ENCODE results near the gene RPS24. TPM values are rescaled to one million over a fixed set of nuclear protein-coding genes. Genes with fewer than 3 reads are reported as not detected.

The RPS24 gene
- total and polyA plus RNA-seq, 8 donors: 599 to 3,548 (median 970) TPM

DNA sequence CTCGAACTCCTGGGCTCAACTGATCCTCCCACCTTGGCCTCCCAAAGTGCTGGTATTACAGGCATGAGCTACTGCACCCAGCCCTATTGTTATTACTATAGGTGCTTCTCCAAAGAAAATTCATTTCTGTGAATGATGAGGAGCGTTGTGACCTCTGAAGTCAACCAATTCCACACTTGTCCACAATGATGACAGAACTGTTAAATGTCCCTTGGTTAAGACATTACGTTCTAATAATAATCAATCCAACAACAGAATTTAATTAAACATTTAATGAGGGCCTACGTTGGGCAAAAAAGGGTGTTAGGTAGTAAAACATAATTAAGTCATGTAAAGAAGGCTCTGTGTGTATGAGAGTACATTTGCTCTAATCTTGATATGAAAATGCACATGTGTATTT, 22.6 kb upstream of the RPS24 start:
- DNase-seq (no peak), ATAC-seq (no peak), FAIRE-seq (no peak)
- no peaks in the 10 kb centered on the region for H3K4me1 ChIP-seq
- WGBS, 2 donors: 90 to 91% methylated on average over 4 of the region's 4 CpGs
- H3K36me3 ChIP-seq: peaks cover 4 to 61% (median 24%) of the 10 kb centered on the region in 3 donors
- intact Hi-C loops (cut with DNase I): no loop called here
- H3K27ac ChIP-seq: no peak overlapping the region
- TF ChIP-seq, protein P1, sequence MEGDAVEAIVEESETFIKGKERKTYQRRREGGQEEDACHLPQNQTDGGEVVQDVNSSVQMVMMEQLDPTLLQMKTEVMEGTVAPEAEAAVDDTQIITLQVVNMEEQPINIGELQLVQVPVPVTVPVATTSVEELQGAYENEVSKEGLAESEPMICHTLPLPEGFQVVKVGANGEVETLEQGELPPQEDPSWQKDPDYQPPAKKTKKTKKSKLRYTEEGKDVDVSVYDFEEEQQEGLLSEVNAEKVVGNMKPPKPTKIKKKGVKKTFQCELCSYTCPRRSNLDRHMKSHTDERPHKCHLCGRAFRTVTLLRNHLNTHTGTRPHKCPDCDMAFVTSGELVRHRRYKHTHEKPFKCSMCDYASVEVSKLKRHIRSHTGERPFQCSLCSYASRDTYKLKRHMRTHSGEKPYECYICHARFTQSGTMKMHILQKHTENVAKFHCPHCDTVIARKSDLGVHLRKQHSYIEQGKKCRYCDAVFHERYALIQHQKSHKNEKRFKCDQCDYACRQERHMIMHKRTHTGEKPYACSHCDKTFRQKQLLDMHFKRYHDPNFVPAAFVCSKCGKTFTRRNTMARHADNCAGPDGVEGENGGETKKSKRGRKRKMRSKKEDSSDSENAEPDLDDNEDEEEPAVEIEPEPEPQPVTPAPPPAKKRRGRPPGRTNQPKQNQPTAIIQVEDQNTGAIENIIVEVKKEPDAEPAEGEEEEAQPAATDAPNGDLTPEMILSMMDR (IDR thresholded peaks at IDR 0.05): no peak
- H3K9me3 ChIP-seq: no peaks in the 10 kb centered on the region
- no peaks in the 10 kb centered on the region for H3K27me3 ChIP-seq
- no peak overlapping the region for H3K4me3 ChIP-seq

- FAIRE-seq (no peak), DNase-seq (no peak), ATAC-seq (no peak)
- no peaks in the 10 kb centered on the region for H3K4me1 ChIP-seq
- WGBS, 2 donors: 89 to 95% methylated on average over 1 of the region's 1 CpG
- H3K27me3 ChIP-seq: no peaks in the 10 kb centered on the region
- TF ChIP-seq, protein P1 (IDR thresholded peaks at IDR 0.05): no peak
- no peaks in the 10 kb centered on the region for H3K9me3 ChIP-seq
- peaks cover 4 to 71% (median 19%) of the 10 kb centered on the region in 3 donors for H3K36me3 ChIP-seq
- H3K4me3 ChIP-seq: no peak overlapping the region
- intact Hi-C loops (cut with DNase I): no loop called here
- no peak overlapping the region for H3K27ac ChIP-seq
Observed at GRCh38 chr10:78013564-78013963, 20.1 kb upstream of the RPS24 start.

DNA sequence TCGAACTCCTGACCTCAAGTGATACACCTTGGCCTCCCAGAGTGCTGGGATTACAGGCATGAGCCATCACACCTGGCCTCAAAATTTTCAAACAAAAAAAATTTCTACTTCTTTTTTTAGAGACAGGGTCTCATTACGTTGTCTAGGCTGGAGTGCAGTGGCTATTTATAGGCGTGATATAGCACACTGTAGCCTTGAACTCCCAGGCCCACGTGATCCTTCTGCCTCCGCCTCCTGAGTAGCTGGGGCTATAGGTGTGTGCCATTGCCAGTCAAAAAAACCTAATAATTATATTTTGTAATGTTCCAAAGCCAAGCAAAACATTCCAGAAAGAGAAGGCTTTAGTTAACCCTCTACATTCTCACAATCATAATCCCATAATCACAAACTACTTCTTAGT, 18.1 kb upstream of the RPS24 start:
- Histone ChIP-seq H3K4me3 (no peak overlapping the region), H3K4me1 (no peaks in the 10 kb centered on the region), H3K27me3 (no peaks in the 10 kb centered on the region), H3K27ac (no peak overlapping the region), H3K36me3 (peaks cover 4 to 83% (median 19%) of the 10 kb centered on the region in 3 donors), H3K9me3 (no peaks in the 10 kb centered on the region)
- DNase-seq (no peak), ATAC-seq (no peak), FAIRE-seq (no peak)
- intact Hi-C loops (cut with DNase I): no loop called here
- TF ChIP-seq, protein P1 (IDR thresholded peaks at IDR 0.05): no peak
- 80% methylated on average over 5 of the region's 5 CpGs for WGBS, 2 donors

GRCh38 chr10:78017856-78018255, 15.8 kb upstream of the RPS24 start:
- Histone ChIP-seq H3K9me3 (no peaks in the 10 kb centered on the region), H3K36me3 (peaks cover 6 to 84% (median 31%) of the 10 kb centered on the region in 3 donors), H3K4me1 (no peaks in the 10 kb centered on the region), H3K4me3 (no peak overlapping the region), H3K27ac (no peak overlapping the region), H3K27me3 (no peaks in the 10 kb centered on the region)
- TF ChIP-seq, protein P1 (IDR thresholded peaks at IDR 0.05): no peak
- intact Hi-C loops (cut with DNase I): no loop called here
- WGBS, 2 donors: 68 to 74% methylated on average over 5 of the region's 5 CpGs
- DNase-seq (no peak), ATAC-seq (no peak), FAIRE-seq (no peak)

DNA sequence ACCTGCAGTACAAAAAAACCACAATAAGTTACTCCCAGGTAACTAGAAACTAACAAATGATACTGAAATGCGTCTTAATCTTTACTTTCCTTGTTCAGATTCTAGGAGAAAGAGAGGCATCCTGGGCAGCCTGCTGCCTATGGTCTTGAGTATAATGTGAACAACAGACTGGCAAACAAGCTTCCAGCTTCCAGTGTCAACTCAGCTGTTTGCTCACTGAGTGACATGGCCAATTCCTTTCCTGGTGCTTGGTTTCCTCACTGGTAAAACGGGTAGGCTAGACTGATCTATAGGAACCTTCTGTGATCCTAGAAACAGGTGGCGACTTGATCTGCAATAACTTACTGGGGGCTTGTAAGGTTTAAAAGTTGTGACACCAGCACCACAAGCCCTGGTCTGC, 14.4 kb upstream of the RPS24 start:
- TF ChIP-seq, protein P1 (IDR thresholded peaks at IDR 0.05): no peak
- Histone ChIP-seq H3K27ac (no peak overlapping the region), H3K4me3 (no peak overlapping the region), H3K9me3 (no peaks in the 10 kb centered on the region), H3K4me1 (no peaks in the 10 kb centered on the region), H3K27me3 (no peaks in the 10 kb centered on the region), H3K36me3 (peaks cover 11 to 90% (median 33%) of the 10 kb centered on the region in 3 donors)
- no peak for ATAC-seq
- DNase-seq: no peak
- FAIRE-seq: no peak
- WGBS, 2 donors: 76 to 82% methylated on average over 3 of the region's 3 CpGs
- intact Hi-C loops (cut with DNase I): no loop called here

All from pancreas (tissue), 10 donors.